GM19463 (cell line): ENCODE data around the gene POTEM.
"Not testable (repeated sequence)": the region's sequence is repeated elsewhere in the genome, so short reads cannot be mapped to it uniquely, and the experiment has no call there.

Experiments
- ATAC-seq: cut with Tn5 transposase; IDR thresholded peaks from one replicate; pipeline ENCODE4 v1.9.1; 2021; ENCODE audit warnings: mild to moderate bottlenecking, moderate library complexity; ENCODE audit not compliant: unreplicated experiment

Gene POTEM

GRCh38 chr14:18967134-18967533 is at the start of gene POTEM:
TSS of gene POTEM (plus strand) at chr14:18967434. CDS start at chr14:18967486, 52 bp downstream.
- ATAC-seq = not testable (repeated sequence)

DNA sequence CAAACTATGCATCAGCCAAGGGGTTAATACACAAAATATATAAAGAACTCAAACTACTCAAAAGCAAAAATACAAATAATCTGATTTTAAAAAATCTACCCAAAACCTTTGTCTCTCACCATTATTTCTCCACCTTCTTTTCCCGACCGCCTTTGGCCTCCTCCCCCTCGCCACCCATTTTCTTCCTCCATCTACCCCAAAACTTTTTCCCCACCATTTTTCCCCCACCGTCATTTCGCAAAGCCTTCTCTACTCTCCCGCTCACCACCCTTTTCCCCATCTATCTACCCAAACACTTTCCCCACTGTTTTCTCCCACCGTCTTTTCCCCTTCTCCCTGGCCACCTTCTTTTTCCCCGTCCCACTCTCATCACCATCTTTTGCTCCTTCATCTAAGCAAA is 48.9 kb upstream of the POTEM start:
- ATAC-seq = not testable (repeated sequence)

- ATAC-seq = not testable (repeated sequence)
These were observed 47.2 kb upstream of the POTEM start for GRCh38 chr14:18920052-18920451.

- ATAC-seq = not testable (repeated sequence)
These were observed 46.1 kb upstream of the POTEM start for GRCh38 chr14:18921055-18921701.

- not testable (repeated sequence) for ATAC-seq
These were observed 30.4 kb upstream of the POTEM start for GRCh38 chr14:18936848-18937247.

GRCh38 chr14:18938733-18939132 is 28.5 kb upstream of the POTEM start:
- not testable (repeated sequence) for ATAC-seq

DNA sequence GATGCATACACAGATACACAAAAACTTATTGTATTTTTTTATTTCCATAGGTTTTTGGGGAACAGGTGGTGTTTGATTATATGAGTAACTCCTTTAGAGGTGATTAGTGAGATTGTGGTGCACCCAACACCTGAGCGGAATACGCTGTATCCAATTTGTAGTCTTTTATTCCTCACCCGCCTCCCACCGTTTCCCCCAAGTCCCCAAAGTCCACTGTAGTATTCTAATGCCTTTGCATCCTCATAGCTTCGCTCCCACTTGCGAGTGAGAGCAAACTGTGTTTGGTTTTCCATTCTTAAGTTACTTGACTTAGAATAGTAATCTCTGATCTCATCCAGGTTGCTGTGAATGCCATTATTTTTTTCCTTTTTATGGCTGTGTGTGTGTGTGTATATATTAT is 17.3 kb upstream of the POTEM start:
- not testable (repeated sequence) for ATAC-seq

- not testable (repeated sequence) for ATAC-seq
These were observed 14.1 kb upstream of the POTEM start for GRCh38 chr14:18953085-18953484.

DNA sequence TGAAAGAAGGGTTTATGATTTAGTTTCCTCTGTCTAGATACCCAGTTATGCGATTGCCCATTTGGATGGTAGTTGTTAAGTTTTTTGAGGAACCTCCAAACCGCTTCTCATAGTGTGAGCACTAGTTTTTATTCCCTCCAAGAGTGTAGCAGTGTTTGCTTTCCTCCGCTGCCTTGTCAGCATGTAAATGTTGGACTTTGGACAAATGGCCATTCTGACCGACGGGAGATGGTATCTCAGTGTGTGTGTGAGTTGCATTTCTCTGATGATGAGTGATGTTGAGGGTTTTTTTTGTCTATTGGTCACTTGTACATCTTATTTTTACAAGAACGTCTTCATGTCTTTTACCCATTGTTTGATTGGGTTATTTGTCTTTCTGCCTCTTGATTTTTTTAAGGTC is 11.4 kb upstream of the POTEM start:
- not testable (repeated sequence) for ATAC-seq

- not testable (repeated sequence) for ATAC-seq
These were observed 5.7 kb upstream of the POTEM start for GRCh38 chr14:18961576-18961975.

- ATAC-seq = peak; percentile 69
These were observed 5.1 kb upstream of the POTEM start for GRCh38 chr14:18962143-18962542.

- not testable (repeated sequence) for ATAC-seq
These were observed 4.0 kb upstream of the POTEM start for GRCh38 chr14:18963276-18963675.

- not testable (repeated sequence) for ATAC-seq
These were observed 2.4 kb upstream of the POTEM start for GRCh38 chr14:18964878-18965277.

DNA sequence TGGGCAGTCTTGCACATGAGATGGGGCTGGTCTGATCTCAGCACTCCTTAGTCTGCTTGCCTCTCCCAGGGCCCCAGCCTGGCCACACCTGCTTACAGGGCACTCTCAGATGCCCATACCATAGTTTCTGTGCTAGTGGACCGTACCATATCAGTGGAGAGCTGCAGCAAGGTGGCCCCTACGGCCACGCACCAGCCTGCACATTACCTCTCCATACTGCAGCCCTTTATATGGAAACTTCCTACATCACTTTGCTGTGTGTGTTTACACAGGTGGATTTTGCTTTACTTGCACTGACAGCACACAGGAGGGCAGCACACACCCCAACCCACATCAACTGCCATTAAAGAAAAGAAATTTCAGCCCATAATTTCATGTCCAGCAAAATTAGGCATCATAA is 35.3 kb downstream of the POTEM start:
- ATAC-seq = not testable (repeated sequence)

DNA sequence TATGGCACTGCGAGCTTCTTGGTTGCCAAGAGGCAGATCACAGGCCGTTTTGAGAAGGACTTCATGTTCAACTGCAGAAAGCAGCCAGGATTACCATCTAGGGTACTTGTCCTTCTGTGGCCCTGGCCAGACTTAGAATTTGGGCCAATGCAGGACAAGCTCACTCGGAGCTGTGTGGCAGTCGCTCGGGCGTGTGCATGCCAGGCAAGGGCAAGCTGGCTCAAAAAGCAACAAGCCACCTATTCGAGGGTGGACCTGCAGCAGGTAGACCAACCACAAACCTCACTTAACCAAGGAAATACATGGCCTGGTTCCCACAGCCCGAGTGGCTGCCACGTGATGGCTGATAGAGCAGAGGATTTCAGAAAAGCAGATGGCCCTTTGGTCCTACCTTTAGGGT is 39.3 kb downstream of the POTEM start:
- not testable (repeated sequence) for ATAC-seq

- not testable (repeated sequence) for ATAC-seq
These were observed 40.4 kb downstream of the POTEM start for GRCh38 chr14:19007678-19008077.

DNA sequence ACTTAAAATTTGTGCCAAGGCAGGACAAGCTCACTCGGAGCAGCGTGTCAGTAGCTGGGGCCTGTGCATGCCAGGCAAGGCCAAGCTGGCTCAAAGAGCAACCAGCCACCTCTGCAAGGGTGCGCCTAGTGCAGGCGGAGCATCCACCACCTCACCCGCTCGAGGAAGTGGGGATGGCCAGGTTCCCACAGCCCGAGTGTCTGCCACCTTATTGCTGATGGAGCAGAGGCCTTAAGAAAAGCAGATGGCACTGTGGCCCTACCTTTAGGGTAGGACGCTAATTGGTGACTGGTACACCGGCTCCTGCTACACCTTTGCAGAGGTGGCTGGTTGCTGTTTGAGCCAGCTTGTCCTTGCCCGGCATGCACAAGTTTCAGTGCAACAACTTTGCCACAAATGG is 43.8 kb downstream of the POTEM start:
- not testable (repeated sequence) for ATAC-seq

GRCh38 chr14:19011703-19012102 is 44.5 kb downstream of the POTEM start:
- ATAC-seq = not testable (repeated sequence)

DNA sequence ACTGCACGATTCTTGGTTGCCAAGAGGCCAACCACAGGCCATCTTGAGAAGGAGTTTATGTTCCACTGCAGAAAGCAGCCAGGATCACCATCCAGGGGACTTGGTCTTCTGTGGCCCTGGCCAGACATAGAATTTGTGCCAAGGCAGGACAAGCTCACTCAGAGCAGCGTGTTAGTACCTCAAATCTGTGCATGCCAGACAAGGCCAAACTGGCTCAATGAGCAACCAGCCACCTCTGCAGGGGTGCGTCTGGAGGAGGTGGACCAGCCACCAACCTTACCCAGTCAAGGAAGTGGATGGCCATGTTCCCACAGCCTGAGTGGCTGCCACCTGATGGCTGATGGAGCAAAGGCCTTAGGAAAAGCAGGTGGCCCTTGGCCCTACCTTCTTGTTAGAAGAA is 48.0 kb downstream of the POTEM start:
- not testable (repeated sequence) for ATAC-seq

DNA sequence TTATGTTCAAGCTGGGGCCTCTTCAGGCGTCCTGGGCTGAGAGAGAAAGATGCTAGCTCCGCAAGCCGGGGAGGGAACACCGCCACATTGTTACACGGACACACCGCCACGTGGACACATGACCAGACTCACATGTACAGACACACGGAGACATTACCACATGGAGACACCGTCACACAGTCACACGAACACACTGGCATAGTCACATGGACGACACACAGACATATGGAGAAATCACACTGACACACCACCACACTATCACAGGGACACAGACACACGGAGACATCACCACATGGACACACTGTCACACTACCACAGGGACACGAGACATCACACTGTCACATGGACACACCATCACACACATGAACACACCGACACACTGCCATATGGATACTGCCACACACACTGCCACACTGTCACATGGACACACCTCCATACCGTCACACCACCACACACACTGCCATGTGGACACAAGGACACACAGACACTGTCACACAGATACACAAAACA is 57.9 kb downstream of the POTEM start:
- ATAC-seq = not testable (repeated sequence)

GRCh38 chr14:19026649-19027351 is 59.6 kb downstream of the POTEM start:
- ATAC-seq = not testable (repeated sequence)

- ATAC-seq = not testable (repeated sequence)
These were observed 60.7 kb downstream of the POTEM start for GRCh38 chr14:19027895-19028294.
